ENCODE data around the gene CDH6. TPM values are rescaled to one million over a fixed set of nuclear protein-coding genes. Genes with fewer than 3 reads are reported as not detected.

Gene CDH6
- total RNA-seq, 4 donors from 2014 or later, result 0.13 to 2.5 (median 0.82) TPM

DNA sequence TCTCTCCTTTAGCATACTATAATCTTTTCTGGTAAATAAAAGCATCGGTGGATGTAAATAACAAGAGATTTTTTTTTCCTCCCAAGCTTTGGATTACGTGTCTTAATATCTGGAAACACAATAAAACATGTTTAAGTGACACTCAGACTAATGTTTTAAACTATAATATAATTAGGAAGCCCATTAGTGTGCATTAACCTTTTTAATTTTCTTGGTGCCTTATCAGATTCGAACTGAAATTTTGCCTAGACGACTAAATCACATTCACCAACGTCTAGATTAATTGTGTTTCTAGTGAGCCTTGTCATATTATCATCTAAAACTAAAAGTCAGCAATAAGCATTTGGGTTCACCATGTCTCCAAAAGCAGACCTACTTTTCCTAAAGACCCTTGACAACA is 110.2 kb downstream of the CDH6 start:
- no peak for TF ChIP-seq POLR2A (IDR thresholded peaks at IDR 0.05)
- TF ChIP-seq, protein P1, sequence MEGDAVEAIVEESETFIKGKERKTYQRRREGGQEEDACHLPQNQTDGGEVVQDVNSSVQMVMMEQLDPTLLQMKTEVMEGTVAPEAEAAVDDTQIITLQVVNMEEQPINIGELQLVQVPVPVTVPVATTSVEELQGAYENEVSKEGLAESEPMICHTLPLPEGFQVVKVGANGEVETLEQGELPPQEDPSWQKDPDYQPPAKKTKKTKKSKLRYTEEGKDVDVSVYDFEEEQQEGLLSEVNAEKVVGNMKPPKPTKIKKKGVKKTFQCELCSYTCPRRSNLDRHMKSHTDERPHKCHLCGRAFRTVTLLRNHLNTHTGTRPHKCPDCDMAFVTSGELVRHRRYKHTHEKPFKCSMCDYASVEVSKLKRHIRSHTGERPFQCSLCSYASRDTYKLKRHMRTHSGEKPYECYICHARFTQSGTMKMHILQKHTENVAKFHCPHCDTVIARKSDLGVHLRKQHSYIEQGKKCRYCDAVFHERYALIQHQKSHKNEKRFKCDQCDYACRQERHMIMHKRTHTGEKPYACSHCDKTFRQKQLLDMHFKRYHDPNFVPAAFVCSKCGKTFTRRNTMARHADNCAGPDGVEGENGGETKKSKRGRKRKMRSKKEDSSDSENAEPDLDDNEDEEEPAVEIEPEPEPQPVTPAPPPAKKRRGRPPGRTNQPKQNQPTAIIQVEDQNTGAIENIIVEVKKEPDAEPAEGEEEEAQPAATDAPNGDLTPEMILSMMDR (IDR thresholded peaks at IDR 0.05), result no peak
- no peak for DNase-seq (ENCODE audit: low spot score in 2 of 2)
- intact Hi-C loops (cut with DNase I; ENCODE audit: low total_unique reads), result no loop called here
- no peak overlapping the region for H3K4me3 ChIP-seq (ENCODE audit: low read depth, poor library complexity, severe bottlenecking)
- WGBS, 2 donors, result 76 to 83% methylated on average over 5 of the region's 5 CpGs

DNA sequence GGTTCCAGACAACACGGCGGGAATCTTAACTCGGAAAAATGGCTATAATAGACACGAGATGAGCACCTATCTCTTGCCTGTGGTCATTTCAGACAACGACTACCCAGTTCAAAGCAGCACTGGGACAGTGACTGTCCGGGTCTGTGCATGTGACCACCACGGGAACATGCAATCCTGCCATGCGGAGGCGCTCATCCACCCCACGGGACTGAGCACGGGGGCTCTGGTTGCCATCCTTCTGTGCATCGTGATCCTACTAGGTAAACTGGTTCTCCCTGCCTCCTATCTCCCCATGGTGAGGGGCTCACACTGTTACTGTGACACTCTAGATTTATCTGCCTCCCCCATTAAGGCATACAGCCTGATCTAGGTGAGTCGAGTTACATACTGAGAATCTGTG is 124.2 kb downstream of the CDH6 start:
- DNase-seq (ENCODE audit: low spot score in 2 of 2), result no peak
- 83 to 84% methylated on average over 13 of the region's 13 CpGs for WGBS, 2 donors
- no peak overlapping the region for H3K4me3 ChIP-seq (ENCODE audit: low read depth, poor library complexity, severe bottlenecking)
- TF ChIP-seq, protein P1 (IDR thresholded peaks at IDR 0.05), result no peak
- no peak for TF ChIP-seq POLR2A (IDR thresholded peaks at IDR 0.05)
- intact Hi-C loops (cut with DNase I; ENCODE audit: low total_unique reads), result no loop called here

DNA sequence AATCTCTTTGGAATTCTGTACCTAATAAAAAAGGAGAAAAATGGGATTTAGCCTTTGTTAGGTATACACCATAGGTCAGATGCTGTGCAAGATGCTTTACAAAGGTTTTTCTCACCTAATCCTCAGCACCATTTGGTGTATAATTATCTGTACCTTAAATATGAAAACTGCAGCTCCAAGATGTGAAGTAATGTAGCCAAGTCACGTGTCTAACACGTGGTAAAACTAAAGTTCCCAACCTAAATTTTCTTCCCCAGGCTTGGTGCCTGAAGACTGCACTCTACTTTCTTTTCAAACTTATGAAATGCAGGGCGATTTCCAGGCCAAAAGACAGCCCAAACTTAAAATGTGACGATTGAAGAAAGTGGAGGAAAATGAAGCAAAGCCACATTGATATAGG is 125.8 kb downstream of the CDH6 start:
- no peak for DNase-seq (ENCODE audit: low spot score in 2 of 2)
- intact Hi-C loops (cut with DNase I; ENCODE audit: low total_unique reads), result no loop called here
- H3K4me3 ChIP-seq (ENCODE audit: low read depth, poor library complexity, severe bottlenecking), result no peak overlapping the region
- WGBS, 2 donors, result 50 to 63% methylated on average over 4 of the region's 4 CpGs
- no peak for TF ChIP-seq POLR2A (IDR thresholded peaks at IDR 0.05)
- TF ChIP-seq, protein P1 (IDR thresholded peaks at IDR 0.05), result no peak

DNA sequence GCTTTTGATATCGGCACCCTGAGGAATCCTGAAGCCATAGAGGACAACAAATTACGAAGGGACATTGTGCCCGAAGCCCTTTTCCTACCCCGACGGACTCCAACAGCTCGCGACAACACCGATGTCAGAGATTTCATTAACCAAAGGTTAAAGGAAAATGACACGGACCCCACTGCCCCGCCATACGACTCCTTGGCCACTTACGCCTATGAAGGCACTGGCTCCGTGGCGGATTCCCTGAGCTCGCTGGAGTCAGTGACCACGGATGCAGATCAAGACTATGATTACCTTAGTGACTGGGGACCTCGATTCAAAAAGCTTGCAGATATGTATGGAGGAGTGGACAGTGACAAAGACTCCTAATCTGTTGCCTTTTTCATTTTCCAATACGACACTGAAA is 129.5 kb downstream of the CDH6 start:
- H3K4me3 ChIP-seq (ENCODE audit: low read depth, poor library complexity, severe bottlenecking), result no peak overlapping the region
- TF ChIP-seq, protein P1 (IDR thresholded peaks at IDR 0.05), result no peak
- TF ChIP-seq POLR2A (IDR thresholded peaks at IDR 0.05), result no peak
- 90 to 91% methylated on average over 18 of the region's 18 CpGs for WGBS, 2 donors
- no peak for DNase-seq (ENCODE audit: low spot score in 2 of 2)
- intact Hi-C loops (cut with DNase I; ENCODE audit: low total_unique reads), result no loop called here

DNA sequence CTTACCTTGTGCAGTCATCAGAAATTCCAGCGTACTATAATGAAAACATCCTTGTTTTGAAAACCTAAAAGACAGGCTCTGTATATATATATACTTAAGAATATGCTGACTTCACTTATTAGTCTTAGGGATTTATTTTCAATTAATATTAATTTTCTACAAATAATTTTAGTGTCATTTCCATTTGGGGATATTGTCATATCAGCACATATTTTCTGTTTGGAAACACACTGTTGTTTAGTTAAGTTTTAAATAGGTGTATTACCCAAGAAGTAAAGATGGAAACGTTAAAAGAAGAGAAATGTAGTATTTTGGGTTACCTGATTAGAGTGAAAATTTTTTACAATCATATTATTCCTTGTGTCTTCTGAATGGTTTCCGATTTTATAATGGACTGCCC is 131.4 kb downstream of the CDH6 start:
- DNase-seq (ENCODE audit: low spot score in 2 of 2), result no peak
- intact Hi-C loops (cut with DNase I; ENCODE audit: low total_unique reads), result no loop called here
- TF ChIP-seq POLR2A (IDR thresholded peaks at IDR 0.05), result no peak
- TF ChIP-seq, protein P1 (IDR thresholded peaks at IDR 0.05), result no peak
- 78 to 85% methylated on average over 3 of the region's 3 CpGs for WGBS, 2 donors
- no peak overlapping the region for H3K4me3 ChIP-seq (ENCODE audit: low read depth, poor library complexity, severe bottlenecking)

DNA sequence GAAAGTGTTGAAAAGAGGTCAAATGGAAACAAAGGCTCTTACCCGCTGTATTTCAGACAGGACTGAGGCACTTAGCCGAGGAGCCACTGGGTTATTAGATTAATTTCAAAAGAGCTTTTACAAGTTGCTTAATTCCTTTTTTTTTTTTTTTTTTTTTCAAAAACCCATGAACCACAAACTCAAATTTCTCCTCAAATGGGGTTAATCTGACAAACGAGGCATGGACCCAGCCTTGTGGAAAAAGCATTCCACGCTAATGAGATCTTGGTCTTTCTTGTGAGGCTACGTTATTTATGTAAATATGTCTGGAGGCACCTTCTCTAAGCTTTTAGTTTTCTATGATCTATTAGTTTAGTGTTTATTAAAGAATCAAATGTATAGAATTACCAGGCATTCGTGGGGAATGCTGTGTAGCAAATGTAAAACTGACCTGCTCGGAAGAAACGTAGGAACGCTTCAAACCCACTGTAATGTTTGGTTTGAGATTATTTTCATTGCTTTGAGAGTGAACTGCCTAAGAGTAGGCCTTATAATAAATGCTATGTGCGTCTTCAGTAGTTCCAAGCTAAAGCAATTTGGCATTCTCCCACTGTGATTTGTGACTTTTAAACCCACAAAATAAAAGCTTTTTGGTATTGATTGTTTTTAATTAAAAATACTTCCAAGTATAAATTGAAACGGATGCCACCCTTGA is 134.7 kb downstream of the CDH6 start:
- intact Hi-C loops (cut with DNase I; ENCODE audit: low total_unique reads), result no loop called here

More for the DNA sequence above, 134.7 kb downstream of the CDH6 start:
- 68 to 73% methylated on average over 11 of the region's 11 CpGs for WGBS, 2 donors
- TF ChIP-seq POLR2A (IDR thresholded peaks at IDR 0.05), result no peak
- TF ChIP-seq, protein P1 (IDR thresholded peaks at IDR 0.05), result no peak
- DNase-seq (ENCODE audit: low spot score in 2 of 2), result no peak
- H3K4me3 ChIP-seq (ENCODE audit: low read depth, poor library complexity, severe bottlenecking), result no peak overlapping the region

Data from lower leg skin (tissue), 4 donors.